Lung (tissue), 12 donors: Measurements from ENCODE around the gene TMC1. TPM values are rescaled to one million over a fixed set of nuclear protein-coding genes. Genes with fewer than 3 reads are reported as not detected.

ENCODE experiments used
- ATAC-seq: fragments of 200-7000 bp; cut with Tn5 transposase; one replicate; pipeline ENCODE4 v1.9.1; 2020; ENCODE audit warnings: moderate number of reproducible peaks; ENCODE audit not compliant: insufficient read depth, low FRiP score
- DNase-seq, 3 donors: peaks; one replicate each; pipeline ENCODE4 v3.0.0-alpha.2; 2013 to 2017
- H3K27ac ChIP-seq, 2 donors: one replicate each; pipeline ENCODE4 v1.5.1; 2013; ENCODE audit warnings: mild to moderate bottlenecking in 2 of 2, moderate library complexity in 2 of 2, control low read depth in 1 of 2, inconsistent platforms in 1 of 2, low read depth in 1 of 2, low read length in 1 of 2
- H3K27me3 ChIP-seq, 3 donors: one replicate each; pipeline ENCODE4 v1.5.1; 2013; ENCODE audit warnings: low read length in 2 of 3; ENCODE audit not compliant: control insufficient read depth in 3 of 3, insufficient read depth in 3 of 3
- H3K36me3 ChIP-seq, 4 donors: one replicate each; pipeline ENCODE4 v1.5.1; 2013; ENCODE audit warnings: low read length in 4 of 4, mild to moderate bottlenecking in 1 of 4, moderate library complexity in 1 of 4; ENCODE audit not compliant: control insufficient read depth in 4 of 4, insufficient read depth in 4 of 4
- H3K4me1 ChIP-seq, 5 donors: one replicate each; pipeline ENCODE4 v1.5.1; 2013; ENCODE audit warnings: low read length in 5 of 5, mild to moderate bottlenecking in 2 of 5, moderate library complexity in 1 of 5; ENCODE audit not compliant: control insufficient read depth in 5 of 5, insufficient read depth in 5 of 5
- H3K4me3 ChIP-seq: one replicate; pipeline ENCODE4 v1.5.1; 2013; ENCODE audit warnings: mild to moderate bottlenecking, control low read depth, moderate library complexity
- H3K9ac ChIP-seq, 2 donors: one replicate each; pipeline ENCODE4 v1.5.1; 2013; ENCODE audit warnings: low read length in 2 of 2, control low read depth in 1 of 2; ENCODE audit not compliant: insufficient read depth in 1 of 2
- H3K9me3 ChIP-seq, 4 donors: one replicate each; pipeline ENCODE4 v1.5.1; 2013; ENCODE audit warnings: low read length in 3 of 4, mild to moderate bottlenecking in 1 of 4, moderate library complexity in 1 of 4; ENCODE audit not compliant: control insufficient read depth in 4 of 4, insufficient read depth in 3 of 4
- CTCF ChIP-seq: IDR thresholded peaks from 2 replicates; pipeline ENCODE4 v1.5.1; 2012; ENCODE audit warnings: mild to moderate bottlenecking; ENCODE audit errors: control extremely low read depth, extremely low read depth
- WGBS, 2 donors: extraction: QIAGEN DNeasy Blood & Tissue Kit; methylation state at CpG; one replicate each; pipeline ENCODE4 v1.1.7; 2013; 5-methylcytosine and 5-hydroxymethylcytosine counted together
- polyA plus RNA-seq, 2 donors: library from polyadenylated mRNA; stranded (reverse); fragments of 200-250 nt; gene quantifications; one replicate each; pipeline ENCODE4 v1.2.1, GENCODE V29; 2013
- total RNA-seq, 2 donors: library from RNA; depleted of rRNA in 1 of 2; stranded (reverse); fragments of >200 nt in 1 of 2; gene quantifications; one replicate each; pipeline ENCODE4 v1.2.1, GENCODE V29; 2014 to 2021
- donor health status: control.
- donor health status: control.
- donor health status: Bipolar disorder and iron deficiency.
- donor health status: healthy.
- donor health status: DM: yes; HTN: yes; CAD: no.

TMC1 gene
- total and polyA plus RNA-seq, 4 donors: 0.10 to 0.82 (median 0.21) TPM; not detected in 1

GRCh38 chr9:72734631-72735030, 213.2 kb downstream of the TMC1 start:
- H3K27me3 ChIP-seq: no peaks in the 10 kb centered on the region

GRCh38 chr9:72743836-72744235, 222.4 kb downstream of the TMC1 start:
- WGBS, 2 donors: 68 to 82% methylated on average over 4 of the region's 4 CpGs
- no peaks in the 10 kb centered on the region for H3K9me3 ChIP-seq
- ATAC-seq: no peak

More at GRCh38 chr9:72734631-72735030, 213.2 kb downstream of the TMC1 start:
- Histone ChIP-seq H3K9me3 (no peaks in the 10 kb centered on the region), H3K27ac (no peak overlapping the region), H3K4me1 (no peaks in the 10 kb centered on the region), H3K4me3 (no peak overlapping the region), H3K36me3 (no peaks in the 10 kb centered on the region), H3K9ac (no peak overlapping the region)
- no peak for TF ChIP-seq CTCF
- 19 to 40% methylated on average over 1 of the region's 1 CpG for WGBS, 2 donors
- DNase-seq: peak in 1 of 3 donors; percentile 1
- ATAC-seq: no peak

GRCh38 chr9:72749276-72749675, 227.9 kb downstream of the TMC1 start:
- WGBS, 2 donors: 87 to 94% methylated on average over 5 of the region's 5 CpGs
- DNase-seq (no peak), ATAC-seq (no peak)
- no peak overlapping the region for H3K27ac ChIP-seq
- TF ChIP-seq CTCF: no peak
- H3K9me3 ChIP-seq: no peaks in the 10 kb centered on the region
- no peak overlapping the region for H3K9ac ChIP-seq
- no peaks in the 10 kb centered on the region for H3K27me3 ChIP-seq
- H3K4me1 ChIP-seq: no peaks in the 10 kb centered on the region
- H3K36me3 ChIP-seq: no peaks in the 10 kb centered on the region
- no peak overlapping the region for H3K4me3 ChIP-seq

More at GRCh38 chr9:72743836-72744235, 222.4 kb downstream of the TMC1 start:
- Histone ChIP-seq H3K27ac (no peak overlapping the region), H3K9ac (no peak overlapping the region), H3K4me3 (no peak overlapping the region), H3K36me3 (no peaks in the 10 kb centered on the region), H3K27me3 (no peaks in the 10 kb centered on the region), H3K4me1 (no peaks in the 10 kb centered on the region)
- TF ChIP-seq CTCF: no peak
- DNase-seq: no peak

- Histone ChIP-seq H3K27me3 (no peaks in the 10 kb centered on the region), H3K4me3 (no peak overlapping the region), H3K9me3 (no peaks in the 10 kb centered on the region), H3K4me1 (no peaks in the 10 kb centered on the region), H3K9ac (no peak overlapping the region), H3K27ac (no peak overlapping the region), H3K36me3 (no peaks in the 10 kb centered on the region)
- DNase-seq (no peak), ATAC-seq (no peak)
- no peak for TF ChIP-seq CTCF
- WGBS, 2 donors: 76 to 85% methylated on average over 1 of the region's 1 CpG
Observed at GRCh38 chr9:72751541-72751940, 230.1 kb downstream of the TMC1 start.
